ENCODE measurements around the gene DCAF15.
A peak's percentile ranks its signal among the peaks of the same experiment; 100 is the strongest.

Gene DCAF15

DNA sequence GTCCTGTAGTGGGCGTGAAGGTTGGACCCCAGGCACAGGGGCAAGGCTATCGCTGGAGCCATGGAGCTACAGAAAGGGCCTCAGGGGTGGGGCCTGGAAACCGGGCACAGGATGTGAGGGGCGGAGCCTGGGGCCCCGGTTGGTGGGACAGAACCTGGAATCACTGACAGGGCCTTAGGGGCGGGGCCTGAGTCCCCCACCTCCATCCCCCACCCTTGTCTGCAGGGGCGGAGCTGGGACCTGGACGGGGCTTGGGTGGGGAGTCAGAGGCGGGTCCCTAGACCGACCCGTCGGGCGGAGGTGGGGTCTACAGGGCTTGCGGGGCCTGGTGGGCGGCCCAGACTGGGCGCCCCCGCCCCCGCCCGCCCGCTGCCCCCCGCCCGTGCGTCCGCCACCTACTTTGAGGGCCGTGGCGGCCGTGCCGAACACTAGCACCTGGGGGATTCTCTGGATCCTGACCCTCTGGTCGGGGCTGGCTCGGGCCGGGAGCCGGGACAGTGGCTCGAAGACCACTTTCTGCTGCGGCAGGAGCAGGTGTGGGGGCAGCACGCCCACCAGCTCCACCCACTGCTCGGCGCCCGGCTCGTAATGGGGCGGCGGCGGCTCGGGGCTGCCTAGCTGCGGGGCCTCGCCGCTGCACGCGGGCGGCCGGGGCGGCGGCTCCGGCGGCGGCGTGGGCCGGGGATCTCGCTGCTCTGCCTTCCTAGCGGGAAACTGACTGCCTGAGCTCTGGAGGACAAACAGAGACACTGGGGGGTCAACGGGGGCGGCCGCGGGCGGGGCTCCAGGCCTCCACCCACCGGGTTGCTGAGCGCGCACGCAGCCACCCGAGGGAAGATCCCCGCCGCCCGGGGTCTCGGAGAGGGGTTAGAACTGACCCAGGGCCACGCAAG lies 26.3 kb downstream of the DCAF15 start:
- no peak for DNase-seq

- no peak for DNase-seq
Measured at GRCh38 chr19:13979244-13979615, 26.9 kb downstream of the DCAF15 start.

DNA sequence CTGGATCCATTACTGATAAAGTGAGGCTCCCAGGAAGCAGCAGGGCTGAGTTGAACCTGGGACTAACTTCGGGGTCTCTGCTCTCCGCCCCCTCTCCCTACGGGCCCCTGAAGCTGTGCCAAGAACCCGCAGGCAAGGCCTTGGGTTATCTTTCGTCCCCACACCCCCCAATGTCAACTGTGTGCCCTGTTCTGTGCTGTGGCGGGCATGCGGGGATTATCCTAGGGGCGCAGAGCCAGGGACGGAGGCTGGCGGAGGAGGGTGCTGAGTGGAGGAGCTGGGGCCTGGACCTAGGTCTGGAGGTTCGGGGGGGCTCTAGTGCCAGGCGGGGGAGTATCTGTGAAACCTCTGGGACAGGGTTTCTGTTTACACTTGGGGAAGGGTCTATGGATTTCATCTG lies 27.4 kb downstream of the DCAF15 start:
- no peak for DNase-seq

DNA sequence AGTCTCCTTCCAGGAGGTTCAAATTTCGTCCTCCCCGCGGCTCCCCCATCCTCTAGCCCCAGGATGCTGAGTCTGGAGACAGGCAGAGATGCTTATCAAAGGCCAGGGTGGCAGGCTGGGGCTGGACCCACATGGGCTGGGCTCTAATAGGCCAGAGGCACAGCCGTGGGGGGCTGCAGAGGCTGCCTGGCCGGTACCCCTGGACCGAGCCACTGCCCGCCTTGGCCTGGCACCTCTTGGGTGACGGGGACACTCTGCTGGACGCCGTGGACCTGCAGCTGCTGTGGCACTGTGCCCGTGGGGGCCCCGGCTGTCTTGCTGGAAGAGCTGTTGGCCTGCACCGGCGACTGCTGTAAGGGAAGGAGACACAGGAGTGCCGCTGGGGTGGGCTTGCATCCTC lies 28.0 kb downstream of the DCAF15 start:
- DNase-seq, result no peak

DNA sequence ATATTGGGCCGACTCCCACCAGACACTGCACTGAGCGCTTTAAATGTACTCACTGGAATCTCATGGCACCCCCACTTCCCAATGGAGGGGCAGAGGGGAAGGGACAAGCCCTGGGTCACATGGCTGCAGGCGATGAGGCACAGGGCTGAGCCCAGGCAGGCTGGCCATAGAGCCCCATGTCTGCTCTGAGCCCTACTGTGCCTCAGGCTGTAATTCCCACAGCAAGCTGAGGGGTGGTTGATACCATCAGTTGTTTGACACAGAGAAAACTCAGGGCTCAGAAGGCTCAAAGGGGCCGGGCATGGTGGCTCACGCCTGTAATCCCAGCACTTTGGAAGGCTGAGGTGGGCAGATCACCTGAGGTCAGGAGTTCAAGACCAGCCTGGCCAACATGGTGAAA lies 28.7 kb downstream of the DCAF15 start:
- DNase-seq, result no peak

- DNase-seq, result no peak
Measured at GRCh38 chr19:13981467-13981866, 29.2 kb downstream of the DCAF15 start.

GRCh38 chr19:13981988-13982501 lies 29.7 kb downstream of the DCAF15 start:
- no peak for DNase-seq

- DNase-seq, result no peak
Measured at GRCh38 chr19:13982773-13983172, 30.5 kb downstream of the DCAF15 start.

DNA sequence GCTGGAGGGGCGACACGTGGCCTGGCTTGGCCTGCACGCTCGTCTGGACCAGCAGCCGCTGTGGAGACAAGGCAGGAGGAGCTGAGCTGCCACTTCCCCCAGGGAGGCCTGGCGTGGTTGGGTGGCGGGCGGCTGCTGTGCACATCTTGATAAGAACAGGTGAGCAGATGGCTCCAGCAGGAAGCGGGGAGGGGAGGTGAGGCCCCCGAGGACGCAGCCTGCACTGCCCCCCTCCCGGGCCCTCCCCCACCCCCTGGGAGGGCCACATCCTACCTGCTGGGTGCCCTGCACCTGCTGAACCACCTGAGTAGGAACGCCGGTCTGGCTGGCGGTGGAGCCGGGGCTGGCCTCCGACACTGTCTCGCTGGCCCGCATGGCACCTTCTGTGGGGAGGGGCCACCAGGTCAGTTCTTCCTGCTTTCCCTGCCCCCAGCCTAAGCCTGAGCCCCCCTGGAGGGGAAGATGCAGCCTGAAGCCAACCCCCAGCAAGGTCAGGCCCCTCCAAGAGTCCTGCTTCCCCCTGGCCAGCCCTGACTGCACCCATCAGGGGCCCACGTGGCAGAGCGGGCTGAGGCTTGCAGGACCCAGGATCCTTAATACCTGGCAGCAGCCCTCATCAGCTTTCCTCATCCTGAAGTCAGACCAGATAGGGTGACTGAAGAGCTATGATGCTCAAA lies 31.0 kb downstream of the DCAF15 start:
- DNase-seq, result peak in 2 of 5 experiments; percentile 30 to 34

DNA sequence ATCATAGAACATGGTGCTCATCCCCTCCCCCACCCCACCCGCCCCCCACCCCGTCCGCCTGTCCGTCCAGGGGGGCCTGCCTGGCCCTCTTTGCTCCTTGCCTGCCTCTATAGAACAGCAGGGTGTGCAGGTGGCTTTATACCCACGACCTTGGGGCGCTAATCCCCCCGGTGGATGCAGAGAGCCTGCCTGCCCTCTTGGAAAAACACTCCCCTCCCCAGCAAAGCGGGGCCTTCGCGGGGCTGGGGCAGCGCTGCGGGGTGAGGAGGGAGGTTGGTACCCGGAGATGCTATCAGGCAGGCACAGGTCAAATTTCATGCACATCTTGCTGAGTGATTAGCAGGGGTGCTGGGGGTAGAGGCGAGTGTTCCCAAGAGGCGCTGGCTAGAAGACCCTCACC lies 31.9 kb downstream of the DCAF15 start:
- DNase-seq, result no peak

GRCh38 chr19:13984875-13985741 lies 32.8 kb downstream of the DCAF15 start:
- no peak for DNase-seq

DNA sequence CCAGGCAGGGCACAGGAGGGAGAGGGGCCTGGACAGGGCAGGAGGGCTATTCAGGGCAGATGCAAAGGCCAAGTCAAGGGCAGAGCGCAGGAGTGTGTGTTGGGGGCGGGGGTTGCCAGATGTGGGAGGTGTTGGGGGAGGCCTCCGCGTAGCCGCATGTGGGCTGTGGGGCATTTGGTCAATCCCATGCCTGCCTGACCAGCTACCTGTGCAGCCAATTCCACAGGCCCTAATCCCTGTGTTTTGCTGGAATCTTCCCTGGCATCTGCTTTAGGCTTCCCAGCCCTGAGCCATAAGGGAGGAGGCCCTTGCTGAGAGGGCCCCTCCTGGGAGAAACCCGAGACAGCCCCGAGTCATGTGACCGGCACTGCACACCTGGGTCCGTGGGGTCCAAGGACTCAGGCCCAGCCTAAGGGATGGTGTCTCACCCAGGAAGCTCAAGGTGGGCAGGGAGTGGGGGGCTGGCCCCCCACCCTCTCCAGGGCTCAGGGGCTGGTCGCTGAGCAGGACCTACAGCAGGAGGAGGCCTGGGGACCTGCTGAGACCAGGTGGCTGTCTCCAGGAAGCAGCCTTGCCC lies 33.5 kb downstream of the DCAF15 start:
- no peak for DNase-seq

DNA sequence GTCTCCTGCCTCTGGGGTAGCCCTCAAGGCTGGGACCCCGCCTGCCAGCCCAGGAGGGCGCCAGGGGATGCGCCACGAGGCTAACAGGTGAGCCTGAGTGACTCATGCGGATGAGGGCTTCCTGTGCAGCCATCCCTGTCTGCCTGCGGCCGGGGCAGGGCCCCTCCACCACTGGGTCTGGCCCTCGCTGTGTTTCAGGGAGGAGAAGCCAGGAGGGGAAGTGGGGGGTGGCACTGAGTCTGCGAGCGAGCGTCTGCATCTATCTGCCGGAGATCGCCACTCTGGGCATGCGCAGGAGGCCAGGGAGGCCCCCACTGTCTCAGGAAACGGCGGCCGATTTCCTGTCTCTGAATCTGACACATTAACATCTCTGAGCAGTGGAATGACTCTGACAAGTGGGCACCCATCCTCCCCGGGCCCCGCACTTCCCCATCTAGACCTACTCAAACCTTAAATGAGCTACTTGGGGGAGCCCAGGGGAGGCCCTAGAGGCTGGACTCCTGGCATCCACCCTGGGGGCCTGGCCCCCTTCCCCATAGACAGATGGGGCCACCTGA lies 34.1 kb downstream of the DCAF15 start:
- peak; percentile 95 to 100 (median 98) for DNase-seq

DNA sequence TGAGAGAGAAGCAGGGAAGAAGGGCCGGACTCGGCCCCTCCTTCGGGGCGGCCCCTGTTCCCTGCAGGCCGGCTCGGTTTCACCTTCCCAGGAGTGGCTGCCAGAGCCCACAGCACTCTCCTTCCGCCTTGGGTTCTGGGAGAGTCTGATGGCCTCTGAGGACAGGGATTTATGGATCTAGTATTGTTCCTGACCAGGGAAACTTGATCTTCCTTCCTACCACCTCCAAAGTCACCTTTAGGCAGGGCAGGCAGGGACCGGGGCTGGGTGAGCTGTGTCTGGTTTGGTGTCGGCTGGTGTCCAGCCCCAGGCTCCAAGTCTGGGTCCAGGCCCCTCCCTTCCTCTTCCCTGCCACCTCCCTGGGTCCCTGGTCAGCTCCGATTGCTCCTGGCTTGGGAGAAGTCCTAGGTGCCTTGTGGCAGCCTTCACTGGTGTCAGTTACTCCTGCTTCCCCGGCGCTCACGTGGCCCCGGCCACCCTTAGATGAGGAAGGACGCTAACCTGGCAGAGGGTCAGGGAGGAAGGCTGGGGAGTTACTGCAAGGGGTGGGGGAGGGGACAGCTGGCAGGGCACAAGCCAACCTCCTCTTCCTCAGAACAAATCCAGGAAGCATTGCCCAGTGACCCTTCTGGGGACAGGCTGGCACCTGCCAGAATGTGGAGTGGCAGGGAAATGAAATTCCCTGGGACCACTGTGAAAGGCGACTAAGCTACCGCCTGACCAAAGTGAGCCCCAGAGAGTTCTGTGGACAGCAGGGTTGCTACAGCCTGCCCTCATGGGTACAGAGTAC lies 35.0 kb downstream of the DCAF15 start:
- no peak for DNase-seq

DNA sequence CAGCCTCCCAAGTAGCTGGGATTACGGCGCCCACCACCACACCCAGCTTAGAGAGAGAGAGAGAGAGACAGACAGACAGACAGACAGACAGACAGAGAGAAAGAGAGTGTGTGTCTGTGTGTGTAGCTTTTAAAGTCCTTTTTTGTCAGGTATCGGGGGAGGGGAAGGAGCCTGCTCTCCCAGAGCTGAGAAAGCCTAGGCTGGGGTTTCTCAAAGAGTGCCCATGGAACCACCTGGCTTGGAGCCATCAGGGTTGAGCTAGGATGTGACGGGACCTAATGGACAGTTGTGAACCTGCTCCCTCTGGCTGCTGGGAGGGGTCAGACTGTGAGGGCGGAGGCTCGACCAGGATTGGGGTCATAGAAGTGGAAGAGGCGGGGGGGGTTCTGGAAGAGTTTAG lies 37.2 kb downstream of the DCAF15 start:
- DNase-seq, result no peak

- DNase-seq, result no peak
Measured at GRCh38 chr19:13990085-13990484, 37.8 kb downstream of the DCAF15 start.

GRCh38 chr19:13992025-13992424 lies 39.7 kb downstream of the DCAF15 start:
- DNase-seq, result no peak

GRCh38 chr19:13993590-13994300 lies 41.4 kb downstream of the DCAF15 start:
- no peak for DNase-seq

DNA sequence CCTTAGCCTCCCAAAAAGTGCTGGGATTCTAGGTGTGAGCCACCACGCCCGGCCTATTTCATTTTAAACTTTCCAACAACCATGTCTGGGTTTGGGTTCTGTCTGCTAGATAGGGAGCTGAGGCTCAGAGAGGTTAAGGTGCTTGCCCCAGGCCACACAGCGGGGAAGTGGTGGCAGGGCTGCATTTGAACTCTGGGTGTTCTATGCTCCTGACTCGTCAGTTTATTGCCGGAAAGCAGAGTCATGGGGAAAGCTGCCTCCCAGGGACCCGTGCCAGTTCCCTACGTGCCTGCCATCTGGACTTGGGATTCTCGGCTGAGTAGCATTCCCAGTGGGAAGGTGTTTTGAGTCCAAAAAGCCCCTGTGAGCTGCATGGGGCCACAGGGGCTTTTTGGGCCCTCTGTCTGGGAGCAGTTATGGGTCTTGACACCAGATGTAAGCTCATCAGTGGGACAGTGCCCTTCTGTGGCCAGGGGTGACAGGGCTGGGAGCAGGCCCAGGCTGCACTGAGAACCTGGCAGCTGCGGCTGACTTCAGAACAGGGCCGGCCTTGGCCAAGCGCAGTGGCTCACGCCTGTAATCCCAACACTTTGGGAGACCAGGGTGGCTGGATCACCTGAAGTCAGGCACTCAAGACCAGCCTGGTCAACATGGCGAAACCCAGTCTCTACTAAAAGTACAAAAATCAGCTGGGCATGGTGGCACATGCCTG lies 42.9 kb downstream of the DCAF15 start:
- no peak for DNase-seq

All from T-helper 2 cell (primary cell).